PC-9 (cell line): ENCODE results near the gene GSN. TPM values are rescaled to one million over a fixed set of nuclear protein-coding genes. Genes with fewer than 3 reads are reported as not detected.

Experiments used
- BruUV-seq: library from RNA; stranded (reverse); fragments of 400-500 nt; replicated peaks from 2 replicates; lab custom pipeline; 2021; lab: Mats Ljungman, UMichigan
- CTCF ChIA-PET: fragments of 300-600 bp; sonication (Branson Sonifier 250); formaldehyde crosslinking; loops from one replicate; lab custom pipeline; 2022; ENCODE audit warnings: antibody characterized with exemption; lab: Charles Lee
- POLR2A ChIA-PET: fragments of 300-600 bp; sonication (Branson Sonifier 250); formaldehyde crosslinking; loops from one replicate; lab custom pipeline; 2022; ENCODE audit warnings: antibody characterized with exemption; ENCODE audit not compliant: unreplicated experiment; lab: Charles Lee
- DNase-seq, 2 experiments: peaks; one replicate each; pipeline versions ENCODE4 v3.0.0 to v3.0.0-alpha.2; 2015 to 2022; ENCODE audit warnings: mixed read lengths in 1 of 2
- H2AFZ ChIP-seq: fragments of 200-600 bp; sonication (generic); 2 replicates; pipeline ENCODE4 v1.8.1; 2017; ENCODE audit warnings: antibody characterized with exemption
- H3F3A ChIP-seq: fragments of 200-600 bp; sonication (generic); 2 replicates; pipeline ENCODE4 v1.8.1; 2017; ENCODE audit warnings: antibody characterized with exemption, mild to moderate bottlenecking, low read depth; ENCODE audit not compliant: insufficient read depth
- H3K27ac ChIP-seq: fragments of 200-600 bp; sonication (generic); 2 replicates; pipeline ENCODE4 v1.6.1; 2016; ENCODE audit warnings: mixed run types
- H3K27me3 ChIP-seq: fragments of 200-600 bp; sonication (generic); 2 replicates; pipeline ENCODE4 v1.6.1; 2016; ENCODE audit warnings: low read depth, mixed run types; ENCODE audit not compliant: insufficient read depth
- H3K36me3 ChIP-seq: fragments of 200-600 bp; sonication (generic); 2 replicates; pipeline ENCODE4 v1.6.1; 2016; ENCODE audit warnings: low read depth, mixed run types
- H3K4me1 ChIP-seq: fragments of 200-600 bp; sonication (generic); replicated peaks from 2 replicates; pipeline ENCODE4 v1.6.1; 2016; ENCODE audit warnings: mixed run types; ENCODE audit not compliant: insufficient read depth
- H3K4me2 ChIP-seq: fragments of 200-600 bp; sonication (generic); 2 replicates; pipeline ENCODE4 v1.6.1; 2017; ENCODE audit warnings: mixed run types
- H3K4me3 ChIP-seq: fragments of 200-600 bp; sonication (generic); 2 replicates; pipeline ENCODE4 v1.6.1; 2016; ENCODE audit warnings: mixed run types
- H3K79me2 ChIP-seq: fragments of 200-600 bp; sonication (generic); 2 replicates; pipeline ENCODE4 v1.6.1; 2017; ENCODE audit warnings: low read depth, mixed run types
- H3K9me2 ChIP-seq: fragments of 200-600 bp; sonication (generic); 2 replicates; pipeline ENCODE4 v1.8.1; 2017; ENCODE audit warnings: mild to moderate bottlenecking; ENCODE audit not compliant: insufficient read depth
- H3K9me3 ChIP-seq: fragments of 200-600 bp; sonication (generic); 2 replicates; pipeline ENCODE4 v1.8.1; 2016; ENCODE audit warnings: low read depth; ENCODE audit not compliant: insufficient read depth
- H4K20me1 ChIP-seq: fragments of 200-600 bp; sonication (generic); 2 replicates; pipeline ENCODE4 v1.8.1; 2017; ENCODE audit not compliant: insufficient read depth
- EZH2 ChIP-seq: fragments of 200-600 bp; sonication (generic); IDR thresholded peaks from 2 replicates; pipeline ENCODE4 v1.8.0; 2017; ENCODE audit warnings: antibody characterized with exemption, low read depth
- intact Hi-C: fragments of 100-400 bp; cut with micrococcal nuclease; formaldehyde crosslinking; loops from one replicate; pipeline ENCODE4 v1.10.0; 2022; ENCODE audit not compliant: unreplicated experiment
- total RNA-seq: library from RNA; stranded (reverse); gene quantifications from 2 replicates; pipeline ENCODE4 v1.2.3, GENCODE V29; 2021
- TF ChIP-seq, protein P1 (sequence below): fragments of 200-600 bp; sonication (generic); conservative IDR thresholded peaks from 2 replicates; pipeline ENCODE4 v1.6.1; 2017; ENCODE audit warnings: mixed run types, antibody characterized with exemption, mild to moderate bottlenecking, moderate library complexity

The GSN gene
- total RNA-seq, 1 experiment from 2014 or later: 135 TPM

DNA sequence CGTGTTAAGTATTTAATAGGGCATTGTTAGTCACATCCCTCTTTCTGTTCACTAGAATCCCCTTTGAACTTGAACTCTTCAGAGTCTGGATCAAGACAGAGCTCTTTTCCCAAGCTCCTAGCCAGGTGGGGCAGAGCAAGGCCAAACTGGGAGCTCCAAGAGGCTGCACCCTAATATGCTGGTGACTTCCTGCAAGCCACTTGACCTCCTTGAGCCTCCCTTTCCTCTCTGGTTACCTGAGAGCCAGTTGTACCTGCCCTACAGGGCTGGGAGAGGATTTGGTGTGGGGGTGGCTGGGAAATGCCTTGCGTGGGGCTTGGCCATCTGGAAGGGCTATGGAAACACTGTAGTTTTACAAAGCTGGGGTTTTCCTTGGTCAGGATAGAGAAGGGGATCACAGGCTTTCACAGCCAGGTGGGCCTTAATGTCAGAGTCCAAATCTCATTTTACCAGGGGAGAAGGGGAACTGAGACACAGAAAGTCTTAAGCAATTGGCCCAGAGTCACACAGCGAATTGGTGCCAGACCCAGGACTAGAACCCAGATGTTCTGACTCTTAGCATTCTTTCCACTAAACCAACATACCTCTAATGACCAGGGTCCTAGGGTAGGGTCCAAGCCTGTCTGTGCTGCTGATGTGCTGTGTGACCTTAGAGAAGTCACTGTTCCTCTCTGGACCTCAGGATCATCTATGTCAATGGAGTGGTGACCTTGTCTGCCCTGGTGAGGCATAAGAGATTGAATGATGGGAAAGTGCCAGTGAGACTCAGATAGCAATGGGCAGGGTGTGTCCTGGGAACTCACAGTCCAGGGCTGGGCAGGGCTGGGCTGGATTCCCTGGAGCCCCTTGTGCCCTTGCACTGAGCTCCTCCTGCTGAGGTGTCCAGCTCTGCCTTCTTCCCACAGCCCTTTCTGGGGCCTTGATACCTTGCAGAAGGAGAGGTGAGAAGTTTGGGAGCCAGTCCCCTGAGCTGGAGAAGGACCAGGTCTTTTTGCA lies 35.8 kb downstream of the GSN start:
- Histone ChIP-seq H4K20me1 (no peaks in the 10 kb centered on the region), H3K27me3 (no peaks in the 10 kb centered on the region), H2AFZ (no peak overlapping the region), H3F3A (no peaks in the 10 kb centered on the region; the same call in none of the 2 replicates), H3K9me3 (no peaks in the 10 kb centered on the region), H3K9me2 (no peaks in the 10 kb centered on the region), H3K79me2 (no peaks in the 10 kb centered on the region), H3K4me2 (no peak overlapping the region), H3K4me3 (no peak overlapping the region), H3K4me1 (peaks cover 15% of the 10 kb centered on the region), H3K27ac (no peak overlapping the region), H3K36me3 (no peaks in the 10 kb centered on the region)
- TF ChIP-seq, protein P1, sequence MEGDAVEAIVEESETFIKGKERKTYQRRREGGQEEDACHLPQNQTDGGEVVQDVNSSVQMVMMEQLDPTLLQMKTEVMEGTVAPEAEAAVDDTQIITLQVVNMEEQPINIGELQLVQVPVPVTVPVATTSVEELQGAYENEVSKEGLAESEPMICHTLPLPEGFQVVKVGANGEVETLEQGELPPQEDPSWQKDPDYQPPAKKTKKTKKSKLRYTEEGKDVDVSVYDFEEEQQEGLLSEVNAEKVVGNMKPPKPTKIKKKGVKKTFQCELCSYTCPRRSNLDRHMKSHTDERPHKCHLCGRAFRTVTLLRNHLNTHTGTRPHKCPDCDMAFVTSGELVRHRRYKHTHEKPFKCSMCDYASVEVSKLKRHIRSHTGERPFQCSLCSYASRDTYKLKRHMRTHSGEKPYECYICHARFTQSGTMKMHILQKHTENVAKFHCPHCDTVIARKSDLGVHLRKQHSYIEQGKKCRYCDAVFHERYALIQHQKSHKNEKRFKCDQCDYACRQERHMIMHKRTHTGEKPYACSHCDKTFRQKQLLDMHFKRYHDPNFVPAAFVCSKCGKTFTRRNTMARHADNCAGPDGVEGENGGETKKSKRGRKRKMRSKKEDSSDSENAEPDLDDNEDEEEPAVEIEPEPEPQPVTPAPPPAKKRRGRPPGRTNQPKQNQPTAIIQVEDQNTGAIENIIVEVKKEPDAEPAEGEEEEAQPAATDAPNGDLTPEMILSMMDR: no peak
- no peak for TF ChIP-seq EZH2
- ChIA-PET POLR2A (interaction anchor here (0.5 kb wide), 1 partner anchor 16 kb away, joined by 9 read pairs; no protein-coding TSS in a partner anchor), CTCF (interaction anchor here (0.6 to 1.0 kb wide), 2 partner anchors 17 to 374 kb away, joined by 7 to 11 read pairs; no protein-coding TSS in a partner anchor)
- intact Hi-C loops: no loop called here
- DNase-seq: peak in 1 of 2 experiments; percentile 48
- BruUV-seq: no TSS peak

DNA sequence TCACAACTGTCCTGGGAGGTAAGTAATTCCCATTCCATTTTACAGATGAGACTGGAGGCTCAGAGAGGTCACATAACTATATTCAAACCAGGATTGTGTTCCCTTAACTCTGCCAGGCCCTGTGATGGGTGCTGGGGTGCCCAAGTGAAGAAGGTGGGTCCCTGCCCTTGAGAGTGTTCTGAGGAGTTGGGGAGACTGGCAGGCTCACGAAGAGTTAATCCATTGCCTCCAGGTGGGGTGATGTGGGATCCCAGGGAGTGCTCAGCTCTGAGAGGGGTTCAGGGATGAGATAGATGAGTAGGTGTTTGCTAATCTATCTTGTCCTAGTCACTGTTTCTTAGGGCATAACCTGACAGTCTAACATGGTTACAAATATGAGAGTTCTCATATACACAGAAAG lies 36.7 kb downstream of the GSN start:
- no peaks in the 10 kb centered on the region; the same call in none of the 2 replicates for H3F3A ChIP-seq
- H3K79me2 ChIP-seq: no peaks in the 10 kb centered on the region
- H2AFZ ChIP-seq: no peak overlapping the region
- H3K4me3 ChIP-seq: no peak overlapping the region
- CTCF ChIA-PET: no interaction called here
- H3K27me3 ChIP-seq: no peaks in the 10 kb centered on the region
- POLR2A ChIA-PET: no interaction called here
- H3K9me3 ChIP-seq: no peaks in the 10 kb centered on the region
- no peak overlapping the region for H3K27ac ChIP-seq
- H3K4me2 ChIP-seq: no peak overlapping the region
- H3K4me1 ChIP-seq: peaks cover 15% of the 10 kb centered on the region
- intact Hi-C loops: no loop called here
- no peaks in the 10 kb centered on the region for H3K36me3 ChIP-seq
- no peak for DNase-seq
- no TSS peak for BruUV-seq
- TF ChIP-seq, protein P1: no peak
- TF ChIP-seq EZH2: no peak
- H3K9me2 ChIP-seq: no peaks in the 10 kb centered on the region
- no peaks in the 10 kb centered on the region for H4K20me1 ChIP-seq

DNA sequence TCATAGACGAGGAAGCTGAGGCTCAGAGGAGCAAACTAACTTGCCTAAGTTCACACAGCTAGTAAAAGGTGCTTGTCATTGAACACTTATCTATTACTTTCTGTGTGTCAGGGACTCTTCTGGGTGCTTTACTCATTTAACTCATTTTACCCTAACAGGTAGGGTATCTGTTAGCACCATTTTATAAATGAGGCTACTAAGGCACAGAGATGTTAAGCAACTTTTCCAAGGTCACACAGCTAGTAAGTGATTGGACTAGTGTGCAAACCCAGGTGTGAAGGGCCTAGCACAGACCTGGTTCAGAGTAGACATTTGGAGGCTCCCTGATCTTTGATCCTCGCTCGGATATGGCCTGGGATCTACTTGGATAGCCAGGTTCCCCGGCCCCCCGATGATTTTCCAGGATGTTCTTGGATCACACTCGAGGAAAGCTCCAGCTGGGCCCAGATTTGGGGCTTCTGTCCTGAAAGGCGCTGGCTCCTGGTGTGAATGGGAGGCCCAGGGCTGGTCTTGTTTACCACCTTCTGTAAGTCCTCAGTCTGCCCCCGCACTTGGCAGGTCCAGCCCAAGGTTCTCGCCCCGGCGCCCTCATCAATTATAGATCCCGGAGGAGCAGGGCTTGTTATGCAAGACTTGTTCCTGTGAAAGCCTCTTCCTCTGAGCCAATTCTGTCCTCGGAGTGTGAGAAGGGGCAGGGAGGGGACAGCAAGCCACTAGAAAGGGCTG lies 37.5 kb downstream of the GSN start:
- BruUV-seq: no TSS peak
- no peaks in the 10 kb centered on the region for H3K79me2 ChIP-seq

More for the DNA sequence above, 37.5 kb downstream of the GSN start:
- no peak for DNase-seq
- H3F3A ChIP-seq: no peaks in the 10 kb centered on the region; the same call in 1 of the 2 replicates
- no peak overlapping the region for H3K4me2 ChIP-seq
- ChIA-PET POLR2A (no interaction called here), CTCF (no interaction called here)
- H3K4me1 ChIP-seq: peaks cover 11% of the 10 kb centered on the region
- no peak overlapping the region for H2AFZ ChIP-seq
- H4K20me1 ChIP-seq: no peaks in the 10 kb centered on the region
- H3K4me3 ChIP-seq: no peak overlapping the region
- H3K9me2 ChIP-seq: no peaks in the 10 kb centered on the region
- no peaks in the 10 kb centered on the region for H3K27me3 ChIP-seq
- H3K36me3 ChIP-seq: no peaks in the 10 kb centered on the region
- TF ChIP-seq, protein P1: no peak
- no peak for TF ChIP-seq EZH2
- intact Hi-C loops: no loop called here
- no peaks in the 10 kb centered on the region for H3K9me3 ChIP-seq
- no peak overlapping the region for H3K27ac ChIP-seq
